ENCODE measurements around the gene FBXO2. TPM values are rescaled to one million over a fixed set of nuclear protein-coding genes. Genes with fewer than 3 reads are reported as not detected.

The FBXO2 gene
- total and polyA plus RNA-seq, 2 of the 4 experiments (the other 2 are of a cell fraction): 0.36 to 1.7 TPM

GRCh38 chr1:11653861-11654136 lies 430 bp downstream of the FBXO2 start:
- H3K14ac ChIP-seq (replicated peaks; ENCODE audit: low read depth, low read length): no peak overlapping the region
- intact Hi-C loops (cut with micrococcal nuclease) (loop anchor here (10.0 kb wide), 1 partner anchor 251 kb away; no protein-coding TSS in a partner anchor), dilution Hi-C loops (cut with HindIII; ENCODE audit: low sequenced_read_pairs, unreplicated experiment) (no loop called here), in situ Hi-C loops (cut with MboI; ENCODE audit: low sequenced_read_pairs) (no loop called here)
- H2BK5ac ChIP-seq (ENCODE audit: low read depth, low read length, poor library complexity, severe bottlenecking): no peak overlapping the region
- no peak overlapping the region for H2BK20ac ChIP-seq (ENCODE audit: low read depth, low read length)
- peaks cover 18% of the 10 kb centered on the region for H3K27me3 ChIP-seq (ENCODE audit: control insufficient read depth, insufficient read depth, low read length)
- H2AFZ ChIP-seq (replicated peaks; ENCODE audit: low read length, poor library complexity): peak overlapping the region; percentile 84
- peaks cover 0 to 4% of the 10 kb centered on the region in 2 experiments; a peak in 1 of 4 replicates for H3K79me1 ChIP-seq (ENCODE audit: low read depth in 1 of 2, low read length in 2 of 2)
- H3K4me3 ChIP-seq (ENCODE audit: insufficient read depth, low read depth, low read length): peak overlapping the region; percentile 89
- H4K8ac ChIP-seq (ENCODE audit: low read depth in 2 of 2, low read length in 2 of 2): no peak overlapping the region
- no peak overlapping the region for H3K9ac ChIP-seq (ENCODE audit: low read depth, low read length)
- 42% methylated on average over 2 of the region's 7 CpGs; no CpG with 5 or more reads in 1 of the 2 experiments for WGBS, 2 experiments (ENCODE audit: extremely low coverage in 2 of 2, insufficient read length in 1 of 2)
- H4K91ac ChIP-seq (ENCODE audit: insufficient read depth, low read depth, low read length): no peak overlapping the region
- TF ChIP-seq MXI1 (IDR thresholded peaks at IDR 0.05; ENCODE audit: borderline replicate concordance, low read depth, low read length) (no peak), MAFK (IDR thresholded peaks at IDR 0.05; ENCODE audit: low read depth, low read length) (no peak), ELK1 (IDR thresholded peaks at IDR 0.05; ENCODE audit: borderline replicate concordance, low read depth, low read length) (no peak), BHLHE40 (IDR thresholded peaks at IDR 0.05; ENCODE audit: low read depth, low read length) (no peak), POLR2A (IDR thresholded peaks at IDR 0.05; ENCODE audit: low read depth, low read length) (no peak), CTCF (conservative IDR thresholded peaks at IDR 0.05; ENCODE audit: low read depth, low read length) (no peak), NFE2L2 (IDR thresholded peaks at IDR 0.05; ENCODE audit: low read depth, low read length) (no peak), RFX5 (IDR thresholded peaks at IDR 0.05; ENCODE audit: low read depth, low read length) (no peak), CHD1 (IDR thresholded peaks at IDR 0.05; ENCODE audit: low read depth, low read length) (no peak), USF2 (IDR thresholded peaks at IDR 0.05; ENCODE audit: low read depth, low read length) (no peak), SMC3 (IDR thresholded peaks at IDR 0.05; ENCODE audit: low read depth, low read length) (no peak), RAD21 (IDR thresholded peaks at IDR 0.05; ENCODE audit: low read length) (no peak)
- no TSS peak for BruUV-seq (replicated peaks)
- H3K18ac ChIP-seq (ENCODE audit: low read depth, low read length): no peak overlapping the region
- H3K56ac ChIP-seq (ENCODE audit: extremely low read depth, insufficient read depth, low read length): no peak overlapping the region
- H2BK15ac ChIP-seq (ENCODE audit: low read depth, low read length): no peak overlapping the region
- no peak overlapping the region for H3K27ac ChIP-seq (ENCODE audit: insufficient read depth, low read length)
- H2BK120ac ChIP-seq (ENCODE audit: low read depth, low read length): no peak overlapping the region
- ChIA-PET POLR2A (ENCODE audit: unreplicated experiment) (no interaction called here), CTCF (no interaction called here)
- no peak overlapping the region for H3K4me2 ChIP-seq (ENCODE audit: low read depth, low read length)
- peak overlapping the region; percentile 42 for H2AK9ac ChIP-seq (replicated peaks; ENCODE audit: low read depth, low read length, poor library complexity)
- no peaks in the 10 kb centered on the region for H3K9me3 ChIP-seq (ENCODE audit: control insufficient read depth, insufficient read depth, low read length)
- H3K4ac ChIP-seq (ENCODE audit: low read depth, low read length): no peak overlapping the region
- H3K36me3 ChIP-seq (ENCODE audit: control insufficient read depth, insufficient read depth, low read length): peaks cover 10% of the 10 kb centered on the region; the same call in 1 of the 2 replicates
- no peak overlapping the region for H4K5ac ChIP-seq (ENCODE audit: low read depth, low read length)
- H4K20me1 ChIP-seq (ENCODE audit: insufficient read depth, low read length): no peaks in the 10 kb centered on the region
- ATAC-seq (ENCODE audit: low read depth) (no peak), DNase-seq (no peak)
- no peak overlapping the region for H3K23ac ChIP-seq (ENCODE audit: low read depth, low read length)
- H3K4me1 ChIP-seq (ENCODE audit: control insufficient read depth, insufficient read depth, low read length): no peaks in the 10 kb centered on the region; the same call in 1 of the 2 replicates
- no peak overlapping the region for H2AK5ac ChIP-seq (ENCODE audit: low read depth, low read length)
- no peaks in the 10 kb centered on the region for H3K9me1 ChIP-seq (ENCODE audit: insufficient read depth, low read length)

Measured in IMR-90 (cell line).